Transverse colon (tissue), 4 donors: ENCODE measurements around the gene KLHL29. TPM values are rescaled to one million over a fixed set of nuclear protein-coding genes. Genes with fewer than 3 reads are reported as not detected.
A peak's percentile ranks its signal among the peaks of the same experiment; 100 is the strongest.

Experiments used
- DNase-seq: peaks from one replicate; pipeline ENCODE4 v3.0.0-alpha.2; 2019
- H3K27ac ChIP-seq, 4 donors: fragments of 200-600 bp; sonication (generic); 2 replicates each; pipeline ENCODE4 v1.5.1; 2016 to 2018; ENCODE audit warnings: inconsistent platforms in 4 of 4
- H3K27me3 ChIP-seq: fragments of 200-600 bp; sonication (generic); 2 replicates; pipeline ENCODE4 v1.5.1; 2017; ENCODE audit warnings: inconsistent platforms
- H3K36me3 ChIP-seq, 4 donors: fragments of 200-600 bp; sonication (generic); 2 replicates each; pipeline ENCODE4 v1.5.1; 2017 to 2019; ENCODE audit warnings: inconsistent platforms in 4 of 4
- H3K4me1 ChIP-seq, 4 donors: fragments of 200-600 bp; sonication (generic); 2 replicates each; pipeline ENCODE4 v1.5.1; 2017 to 2020; ENCODE audit warnings: inconsistent platforms in 4 of 4
- H3K4me3 ChIP-seq, 4 donors: fragments of 200-600 bp; sonication (generic); 1 replicate in 1 of 4; 2 replicates in 3 of 4; pipeline versions ENCODE4 v1.5.1 to v1.6.1; 2017 to 2019; ENCODE audit warnings: inconsistent platforms in 4 of 4
- H3K9me3 ChIP-seq, 2 donors: fragments of 200-600 bp; sonication (generic); 2 replicates each; pipeline ENCODE4 v1.5.1; 2017 to 2019; ENCODE audit warnings: inconsistent platforms in 2 of 2
- EP300 ChIP-seq: sonication (generic); formaldehyde crosslinking; IDR thresholded peaks from one replicate; pipeline ENCODE4 v1.6.1; 2017; ENCODE audit warnings: antibody characterized with exemption, low read depth
- POLR2A ChIP-seq: fragments of 450-650 bp; IDR thresholded peaks from one replicate; pipeline ENCODE4 v1.6.1; 2016; ENCODE audit warnings: antibody characterized with exemption, mild to moderate bottlenecking, moderate library complexity
- POLR2AphosphoS5 ChIP-seq, 3 donors: sonication (generic); formaldehyde crosslinking; IDR thresholded peaks; one replicate each; pipeline ENCODE4 v1.6.1; 2016; ENCODE audit warnings: antibody characterized with exemption in 3 of 3
- WGBS, 2 donors: methylation state at CpG; one replicate each; pipeline ENCODE4 v1.1.5; 2018; ENCODE audit warnings: low coverage in 1 of 2; 5-methylcytosine and 5-hydroxymethylcytosine counted together
- in situ Hi-C, 4 donors: fragments of 200-750 bp; cut with MboI; loops; one replicate each; pipeline versions ENCODE4 v1.15.0 to v1.15.1; 2017; ENCODE audit warnings: low sequenced_read_pairs in 3 of 4, low pct_ligation_motif_present in 1 of 4, low pct_unique_long_range_greater_than_20kb in 1 of 4
- intact Hi-C: fragments of 100-400 bp; cut with DNase I; formaldehyde crosslinking; loops from one replicate; pipeline ENCODE4 v1.15.1; 2023; ENCODE audit warnings: low total_unique reads
- total RNA-seq, 4 donors: library from RNA; depleted of rRNA; stranded (reverse); fragments of >200 nt; gene quantifications; one replicate each; pipeline ENCODE4 v1.1.0, GENCODE V29; 2016
- TF ChIP-seq, protein P1 (sequence below), 5 experiments: fragments of 200-600 bp in 3 of 5; fragments of 450-650 bp in 2 of 5; sonication (generic) in 3 of 5; IDR thresholded peaks; 1 replicate in 2 of 5; 2 replicates in 3 of 5; pipeline ENCODE4 v1.5.1; 2016 to 2017; ENCODE audit warnings: antibody characterized with exemption in 5 of 5, inconsistent platforms in 3 of 5, mild to moderate bottlenecking in 2 of 5, moderate library complexity in 1 of 5

Gene KLHL29
- total RNA-seq, 4 donors from 2014 or later: 3.3 to 16.5 (median 5.8) TPM

DNA sequence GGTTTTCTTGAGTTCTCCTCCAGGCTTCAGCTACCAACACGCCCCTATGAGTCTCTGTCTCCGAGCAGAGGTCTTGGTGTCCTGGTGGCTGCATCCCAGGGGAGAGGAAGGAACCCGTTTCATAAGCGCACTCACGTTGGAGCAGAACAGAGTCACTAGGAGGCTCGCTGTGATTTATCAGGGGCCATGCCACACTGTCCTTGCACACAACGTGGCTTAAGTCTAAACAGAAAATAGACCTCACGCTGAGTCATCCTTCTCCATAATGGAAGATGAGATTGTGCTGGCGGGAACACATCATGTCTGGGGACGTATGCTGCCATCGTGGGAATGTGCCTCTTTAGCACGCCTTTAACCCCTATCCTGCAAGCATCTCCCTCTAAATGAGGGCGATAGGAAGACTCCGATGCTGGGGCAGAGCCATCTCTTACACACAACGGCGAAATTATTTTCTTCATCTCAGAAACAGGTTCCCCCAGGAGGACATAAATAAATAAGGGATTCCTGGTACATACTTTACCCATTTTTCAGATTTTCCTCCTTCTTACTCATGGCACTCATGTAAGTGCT, 211.4 kb downstream of the KLHL29 start:
- WGBS, 2 donors: 80 to 84% methylated on average over 2 to 16 of the region's 16 CpGs

DNA sequence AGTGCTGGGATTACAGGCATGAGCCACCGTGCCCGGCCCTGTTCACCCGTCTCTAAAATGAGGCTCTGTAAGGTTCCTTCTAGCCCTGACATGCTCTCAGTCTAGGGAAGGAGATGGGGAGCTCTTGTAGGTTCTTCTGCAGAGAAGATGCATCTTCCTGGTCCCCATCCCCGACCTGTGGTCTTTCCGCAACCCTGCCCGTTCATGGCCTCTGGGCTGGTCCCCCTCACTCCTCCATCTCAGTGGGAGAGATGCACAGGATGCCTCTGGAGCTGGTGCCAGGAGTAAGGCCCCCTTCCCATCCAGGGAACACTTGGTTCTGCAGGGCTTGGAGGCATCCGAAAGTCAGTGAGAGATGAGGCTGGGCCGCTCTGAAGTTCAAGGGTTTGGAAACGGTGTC, 212.7 kb downstream of the KLHL29 start:
- H3K4me1 ChIP-seq: peaks cover 3 to 41% (median 27%) of the 10 kb centered on the region in 4 donors
- intact Hi-C loops: no loop called here
- no peak for DNase-seq
- H3K27me3 ChIP-seq: no peaks in the 10 kb centered on the region
- H3K27ac ChIP-seq: peak overlapping the region in 3 of 4 donors; percentile 13 to 29 (median 21)
- H3K9me3 ChIP-seq: no peaks in the 10 kb centered on the region
- in situ Hi-C loops: no loop called here
- 94% methylated on average over 9 of the region's 9 CpGs; no CpG with 5 or more reads in 1 of the 2 donors for WGBS, 2 donors
- TF ChIP-seq POLR2AphosphoS5 (IDR thresholded peaks at IDR 0.05): no peak
- no peak for TF ChIP-seq EP300
- no peak for TF ChIP-seq POLR2A
- TF ChIP-seq, protein P1, sequence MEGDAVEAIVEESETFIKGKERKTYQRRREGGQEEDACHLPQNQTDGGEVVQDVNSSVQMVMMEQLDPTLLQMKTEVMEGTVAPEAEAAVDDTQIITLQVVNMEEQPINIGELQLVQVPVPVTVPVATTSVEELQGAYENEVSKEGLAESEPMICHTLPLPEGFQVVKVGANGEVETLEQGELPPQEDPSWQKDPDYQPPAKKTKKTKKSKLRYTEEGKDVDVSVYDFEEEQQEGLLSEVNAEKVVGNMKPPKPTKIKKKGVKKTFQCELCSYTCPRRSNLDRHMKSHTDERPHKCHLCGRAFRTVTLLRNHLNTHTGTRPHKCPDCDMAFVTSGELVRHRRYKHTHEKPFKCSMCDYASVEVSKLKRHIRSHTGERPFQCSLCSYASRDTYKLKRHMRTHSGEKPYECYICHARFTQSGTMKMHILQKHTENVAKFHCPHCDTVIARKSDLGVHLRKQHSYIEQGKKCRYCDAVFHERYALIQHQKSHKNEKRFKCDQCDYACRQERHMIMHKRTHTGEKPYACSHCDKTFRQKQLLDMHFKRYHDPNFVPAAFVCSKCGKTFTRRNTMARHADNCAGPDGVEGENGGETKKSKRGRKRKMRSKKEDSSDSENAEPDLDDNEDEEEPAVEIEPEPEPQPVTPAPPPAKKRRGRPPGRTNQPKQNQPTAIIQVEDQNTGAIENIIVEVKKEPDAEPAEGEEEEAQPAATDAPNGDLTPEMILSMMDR (IDR thresholded peaks at IDR 0.05): no peak
- H3K4me3 ChIP-seq: no peak overlapping the region
- H3K36me3 ChIP-seq: no peaks in the 10 kb centered on the region

More for the DNA sequence above, 211.4 kb downstream of the KLHL29 start:
- no peaks in the 10 kb centered on the region for H3K9me3 ChIP-seq
- H3K36me3 ChIP-seq: no peaks in the 10 kb centered on the region
- peak overlapping the region; percentile 60 to 85 (median 72) for H3K27ac ChIP-seq
- no peaks in the 10 kb centered on the region for H3K27me3 ChIP-seq
- in situ Hi-C loops (no loop called here), intact Hi-C loops (no loop called here)
- DNase-seq: no peak
- H3K4me3 ChIP-seq: no peak overlapping the region
- TF ChIP-seq POLR2A (no peak), POLR2AphosphoS5 (IDR thresholded peaks at IDR 0.05) (peak in 1 of 3 donors; percentile 24)
- peaks cover 3 to 37% (median 27%) of the 10 kb centered on the region in 4 donors for H3K4me1 ChIP-seq

DNA sequence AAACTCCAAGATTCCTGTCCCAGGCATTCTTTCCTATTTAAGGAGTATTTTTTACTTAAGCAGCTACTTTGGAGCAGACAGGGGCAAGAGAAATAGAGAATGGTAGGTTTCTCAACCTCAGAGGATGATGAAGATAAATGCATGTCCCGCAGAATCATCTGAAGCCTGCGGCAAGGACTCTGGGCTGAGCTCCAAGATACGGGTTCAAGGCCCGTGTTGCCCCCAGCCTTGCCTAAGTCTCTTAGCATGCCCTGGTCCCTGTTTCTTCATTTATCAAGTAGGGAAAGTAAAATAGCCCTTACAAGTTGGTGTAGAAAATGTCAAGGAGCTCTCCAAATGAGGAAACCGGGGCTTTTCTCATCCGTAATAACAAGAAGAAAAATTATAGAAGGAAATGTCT, 214.0 kb downstream of the KLHL29 start:
- intact Hi-C loops: no loop called here
- H3K4me1 ChIP-seq: peaks cover 6 to 29% (median 21%) of the 10 kb centered on the region in 4 donors

DNA sequence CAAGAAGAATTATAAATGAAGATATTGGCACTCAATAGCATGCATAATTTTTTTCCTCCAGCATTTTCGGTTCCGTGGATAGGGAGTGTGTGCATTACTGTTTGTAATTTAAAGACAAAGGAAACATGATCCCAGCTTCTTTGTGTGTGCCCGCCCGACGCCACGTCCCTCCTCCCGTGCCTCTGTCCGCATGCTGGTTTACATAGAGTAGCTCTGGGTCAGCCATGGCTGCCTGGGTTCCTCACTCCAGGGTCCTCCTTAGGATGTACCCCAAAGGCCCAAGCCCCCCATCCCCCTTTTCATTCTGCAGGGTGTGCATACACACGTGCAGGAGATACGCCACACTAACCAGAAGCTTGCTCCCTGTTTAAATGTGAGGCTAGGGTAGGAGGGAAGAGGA, 214.7 kb downstream of the KLHL29 start:
- TF ChIP-seq, protein P1 (IDR thresholded peaks at IDR 0.05): no peak
- TF ChIP-seq POLR2AphosphoS5 (IDR thresholded peaks at IDR 0.05): no peak
- no peak for TF ChIP-seq EP300
- TF ChIP-seq POLR2A: no peak
- DNase-seq: no peak
- no peaks in the 10 kb centered on the region for H3K27me3 ChIP-seq
- peaks cover 6 to 22% (median 14%) of the 10 kb centered on the region in 4 donors for H3K4me1 ChIP-seq
- H3K36me3 ChIP-seq: no peaks in the 10 kb centered on the region
- no peaks in the 10 kb centered on the region for H3K9me3 ChIP-seq
- intact Hi-C loops: no loop called here
- H3K4me3 ChIP-seq: no peak overlapping the region
- no peak overlapping the region for H3K27ac ChIP-seq
- in situ Hi-C loops: no loop called here
- WGBS, 2 donors: 83 to 100% methylated on average over 3 to 10 of the region's 10 CpGs

More for the DNA sequence above, 214.0 kb downstream of the KLHL29 start:
- no peaks in the 10 kb centered on the region for H3K9me3 ChIP-seq
- DNase-seq: no peak
- in situ Hi-C loops: no loop called here
- no peaks in the 10 kb centered on the region for H3K36me3 ChIP-seq
- no peak overlapping the region for H3K4me3 ChIP-seq
- TF ChIP-seq POLR2A (no peak), EP300 (no peak), POLR2AphosphoS5 (IDR thresholded peaks at IDR 0.05) (no peak)
- TF ChIP-seq, protein P1 (IDR thresholded peaks at IDR 0.05): no peak
- H3K27ac ChIP-seq: no peak overlapping the region
- WGBS, 2 donors: 91 to 93% methylated on average over 6 of the region's 6 CpGs
- H3K27me3 ChIP-seq: no peaks in the 10 kb centered on the region

DNA sequence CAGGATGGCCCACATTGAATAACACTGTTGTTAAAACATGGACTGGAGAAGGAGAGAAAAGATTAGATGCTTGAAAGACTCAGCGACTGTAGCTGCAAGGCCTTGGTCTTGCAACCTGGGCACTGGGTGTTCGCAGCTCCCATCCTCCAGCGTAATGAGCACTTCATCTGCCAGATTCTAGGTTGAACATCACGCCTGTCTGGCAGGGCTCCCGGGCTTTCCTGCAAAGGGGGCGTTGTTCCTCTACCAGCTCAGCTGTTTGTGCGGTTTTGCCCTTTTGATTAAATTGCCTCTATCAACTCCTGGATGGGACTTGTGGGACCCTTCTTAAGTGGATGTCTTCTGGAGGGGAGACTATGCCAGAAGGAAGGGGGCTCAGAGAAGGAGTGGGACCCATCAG, 215.4 kb downstream of the KLHL29 start:
- Histone ChIP-seq H3K9me3 (no peaks in the 10 kb centered on the region), H3K4me3 (no peak overlapping the region), H3K4me1 (peaks cover 2 to 16% (median 9%) of the 10 kb centered on the region in 4 donors), H3K36me3 (no peaks in the 10 kb centered on the region), H3K27me3 (no peaks in the 10 kb centered on the region), H3K27ac (peak overlapping the region; percentile 56 to 84 (median 82))
- WGBS, 2 donors: 49 to 60% methylated on average over 1 to 7 of the region's 7 CpGs
- intact Hi-C loops (no loop called here), in situ Hi-C loops (no loop called here)
- DNase-seq: no peak
- TF ChIP-seq POLR2AphosphoS5 (IDR thresholded peaks at IDR 0.05) (no peak), EP300 (no peak), POLR2A (no peak)
- TF ChIP-seq, protein P1 (IDR thresholded peaks at IDR 0.05): no peak
